HG03520 (cell line): ENCODE measurements around the gene NBDY.
A peak's percentile ranks its signal among the peaks of the same experiment; 100 is the strongest.
"Not testable (repeated sequence)": the region's sequence is repeated elsewhere in the genome, so short reads cannot be mapped to it uniquely, and the experiment has no call there.

Experiments
- ATAC-seq: cut with Tn5 transposase; IDR thresholded peaks from one replicate; pipeline ENCODE4 v1.9.1; 2021; ENCODE audit warnings: mild to moderate bottlenecking, moderate library complexity; ENCODE audit not compliant: unreplicated experiment

NBDY gene

GRCh38 chrX:56798866-56799758, 70.1 kb downstream of the NBDY start:
- no peak for ATAC-seq

GRCh38 chrX:56800307-56800706, 71.3 kb downstream of the NBDY start:
- no peak for ATAC-seq

- ATAC-seq = peak; percentile 74
Observed at GRCh38 chrX:56800801-56801200, 71.8 kb downstream of the NBDY start.

- no peak for ATAC-seq
Observed at GRCh38 chrX:56802428-56802827, 73.4 kb downstream of the NBDY start.

GRCh38 chrX:56802921-56803849, 74.1 kb downstream of the NBDY start:
- ATAC-seq = peak; percentile 49

GRCh38 chrX:56803850-56804681, 75.0 kb downstream of the NBDY start:
- ATAC-seq = no peak

GRCh38 chrX:56804867-56805266, 75.8 kb downstream of the NBDY start:
- ATAC-seq = no peak

GRCh38 chrX:56805399-56805798, 76.4 kb downstream of the NBDY start:
- no peak for ATAC-seq

- not testable (repeated sequence) for ATAC-seq
Observed at GRCh38 chrX:56806176-56806575, 77.1 kb downstream of the NBDY start.

- ATAC-seq = no peak
Observed at GRCh38 chrX:56811599-56811998, 82.6 kb downstream of the NBDY start.

- ATAC-seq = peak; percentile 91
Observed at GRCh38 chrX:56812515-56813105, 83.6 kb downstream of the NBDY start.

- no peak for ATAC-seq
Observed at GRCh38 chrX:56813318-56813837, 84.3 kb downstream of the NBDY start.

GRCh38 chrX:56817179-56817578, 88.1 kb downstream of the NBDY start:
- ATAC-seq = no peak

GRCh38 chrX:56826020-56826419, 97.0 kb downstream of the NBDY start:
- ATAC-seq = no peak

GRCh38 chrX:56833626-56834025, 104.6 kb downstream of the NBDY start:
- no peak for ATAC-seq

- no peak for ATAC-seq
Observed at GRCh38 chrX:56853436-56853835, 124.4 kb downstream of the NBDY start.

GRCh38 chrX:56857042-56857441, 128.0 kb downstream of the NBDY start:
- no peak for ATAC-seq

- no peak for ATAC-seq
Observed at GRCh38 chrX:56860888-56861287, 131.8 kb downstream of the NBDY start.
